GM23248 (cell line): ENCODE results near the gene TSC22D1. TPM values are rescaled to one million over a fixed set of nuclear protein-coding genes. Genes with fewer than 3 reads are reported as not detected.
A peak's percentile ranks its signal among the peaks of the same experiment; 100 is the strongest.
"Not testable (repeated sequence)": the region's sequence is repeated elsewhere in the genome, so short reads cannot be mapped to it uniquely, and the experiment has no call there.

ENCODE experiments used
- DNase-seq: peaks from one replicate; pipeline ENCODE4 v3.0.0-alpha.2; 2015
- H2AFZ ChIP-seq: fragments of 200-600 bp; sonication (generic); 2 replicates; pipeline ENCODE4 v1.6.1; 2016; ENCODE audit warnings: antibody characterized with exemption
- H3F3A ChIP-seq: fragments of 200-600 bp; sonication (generic); 2 replicates; pipeline ENCODE4 v1.6.1; 2016; ENCODE audit warnings: mild to moderate bottlenecking, antibody characterized with exemption, mixed run types; ENCODE audit not compliant: insufficient read depth
- H3K27ac ChIP-seq: fragments of 200-600 bp; sonication (generic); 2 replicates; pipeline ENCODE4 v1.5.1; 2016; ENCODE audit warnings: mild to moderate bottlenecking
- H3K27me3 ChIP-seq: fragments of 200-600 bp; sonication (generic); replicated peaks from 2 replicates; pipeline ENCODE4 v1.6.1; 2016; ENCODE audit warnings: mild to moderate bottlenecking; ENCODE audit not compliant: insufficient read depth
- H3K36me3 ChIP-seq: fragments of 200-600 bp; sonication (generic); 2 replicates; pipeline ENCODE4 v1.6.1; 2016; ENCODE audit warnings: low read depth, mild to moderate bottlenecking
- H3K4me1 ChIP-seq: fragments of 200-600 bp; sonication (generic); 2 replicates; pipeline ENCODE4 v1.6.1; 2016; ENCODE audit warnings: mild to moderate bottlenecking; ENCODE audit not compliant: insufficient read depth
- H3K4me2 ChIP-seq: fragments of 200-600 bp; sonication (generic); one replicate; pipeline ENCODE4 v1.6.1; 2016; ENCODE audit warnings: mild to moderate bottlenecking; ENCODE audit not compliant: unreplicated experiment
- H3K4me3 ChIP-seq: fragments of 200-600 bp; sonication (generic); 2 replicates; pipeline ENCODE4 v1.5.1; 2016; ENCODE audit warnings: mild to moderate bottlenecking
- H3K79me2 ChIP-seq: fragments of 200-600 bp; sonication (generic); 2 replicates; pipeline ENCODE4 v1.6.1; 2016; ENCODE audit warnings: mild to moderate bottlenecking; ENCODE audit not compliant: insufficient read depth
- H3K9ac ChIP-seq: fragments of 200-600 bp; sonication (generic); 2 replicates; pipeline ENCODE4 v1.6.1; 2016; ENCODE audit warnings: mild to moderate bottlenecking
- H3K9me2 ChIP-seq: fragments of 200-600 bp; sonication (generic); 2 replicates; pipeline ENCODE4 v1.6.1; 2016; ENCODE audit warnings: mixed run types, mild to moderate bottlenecking, moderate library complexity; ENCODE audit not compliant: insufficient read depth
- H3K9me3 ChIP-seq: fragments of 200-600 bp; sonication (generic); one replicate; pipeline ENCODE4 v1.6.1; 2017; ENCODE audit warnings: low read depth
- H4K20me1 ChIP-seq: fragments of 200-600 bp; sonication (generic); 2 replicates; pipeline ENCODE4 v1.6.0; 2016; ENCODE audit not compliant: insufficient read depth
- EZH2 ChIP-seq: fragments of 200-600 bp; sonication (generic); IDR thresholded peaks from 2 replicates; pipeline ENCODE4 v1.6.1; 2018; ENCODE audit warnings: antibody characterized with exemption, mild to moderate bottlenecking; ENCODE audit not compliant: insufficient read depth, poor library complexity, severe bottlenecking
- EZH2phosphoT487 ChIP-seq: fragments of 200-600 bp; sonication (generic); IDR thresholded peaks from 2 replicates; pipeline ENCODE4 v1.6.1; 2018; ENCODE audit warnings: antibody characterized with exemption, moderate library complexity, mild to moderate bottlenecking, low read depth; ENCODE audit not compliant: insufficient read depth
- WGBS, 2 experiments: methylation state at CpG; one replicate each; pipeline ENCODE4 v1.1.6; 2015 to 2017; ENCODE audit warnings: low lambda C conversion rate in 2 of 2, low coverage in 1 of 2; ENCODE audit errors: missing lambda C conversion rate in 2 of 2; 5-methylcytosine and 5-hydroxymethylcytosine counted together
- in situ Hi-C: fragments of 300-500 bp; cut with MboI; formaldehyde crosslinking; loops from 2 replicates; pipeline ENCODE4 v1.15.0; 2020
- polyA plus RNA-seq: library from polyadenylated mRNA; unstranded; fragments of >200 nt; fragmentation: Nextera tagmentation; extraction: Ambion mirVana; gene quantifications from 2 replicates; pipeline ENCODE4 v1.2.1, GENCODE V29; 2016
- total RNA-seq: library from RNA; depleted of rRNA; stranded (reverse); fragments of >200 nt; shearing (Covaris generic); gene quantifications from 2 replicates; pipeline ENCODE4 v1.2.3, GENCODE V29; 2014

Gene TSC22D1
- total and polyA plus RNA-seq, 2 experiments from 2014 or later, result 31.3 to 60.6 TPM

DNA sequence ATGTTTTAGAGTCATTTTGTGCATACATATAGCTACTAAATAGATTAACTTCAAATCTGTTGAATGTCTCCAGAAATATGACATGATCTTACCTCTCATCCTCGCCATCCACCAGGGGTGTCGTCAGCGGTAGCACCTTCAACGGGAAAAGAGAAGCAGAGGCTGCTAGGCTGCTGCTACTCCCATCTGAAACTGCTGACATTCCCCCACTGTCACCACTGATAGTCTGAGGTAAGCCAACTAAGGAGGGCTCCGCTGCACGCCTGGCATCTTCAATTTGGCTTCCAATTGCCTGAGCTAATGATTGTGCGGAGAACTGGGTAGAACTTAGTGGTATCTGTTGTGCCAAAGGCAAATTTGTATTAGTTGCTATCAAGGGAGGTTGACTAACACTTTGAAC is 3.1 kb downstream of the TSC22D1 start:
- Histone ChIP-seq H3K4me1 (peaks cover 54% of the 10 kb centered on the region), H2AFZ (no peak overlapping the region), H3K27me3 (no peaks in the 10 kb centered on the region), H3K36me3 (no peaks in the 10 kb centered on the region; the same call in 1 of the 2 replicates), H3K4me2 (peak overlapping the region; percentile 82), H4K20me1 (no peaks in the 10 kb centered on the region), H3K27ac (no peak overlapping the region), H3K79me2 (peaks cover 82% of the 10 kb centered on the region), H3K9me3 (no peaks in the 10 kb centered on the region), H3F3A (peaks cover 9% of the 10 kb centered on the region), H3K4me3 (peak overlapping the region; percentile 82), H3K9ac (no peak overlapping the region), H3K9me2 (no peaks in the 10 kb centered on the region)
- no peak for TF ChIP-seq EZH2
- in situ Hi-C loops, result no loop called here
- DNase-seq, result peak; percentile 5
- 70 to 75% methylated on average over 7 of the region's 7 CpGs for WGBS, 2 experiments

DNA sequence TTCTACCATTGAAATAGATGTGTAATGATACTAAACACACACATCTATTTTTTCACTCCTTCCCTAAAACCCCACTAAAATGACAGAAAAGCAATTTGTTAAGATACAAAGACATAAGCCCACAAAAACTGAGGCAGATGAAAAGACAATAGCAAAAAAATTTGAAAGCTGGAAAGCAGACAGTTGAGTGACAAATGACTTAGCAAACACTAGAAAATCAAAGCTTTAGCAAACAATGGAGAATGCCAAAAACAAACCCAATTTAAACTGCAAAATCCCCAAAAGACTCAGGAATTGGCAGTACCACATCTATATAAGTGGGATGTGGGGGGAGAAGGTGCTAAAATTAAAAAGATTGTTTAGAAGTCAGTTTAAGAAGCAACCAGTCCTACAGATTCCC is 9.5 kb downstream of the TSC22D1 start:
- Histone ChIP-seq H3K4me2 (peak overlapping the region; percentile 67), H3K4me3 (0 out of 2 replicates have a peak overlapping the region, but pooled peaks have one; percentile 4), H4K20me1 (0 out of 2 replicates have a peak, but pooled peaks cover 13% of the 10 kb centered on the region), H3K79me2 (peaks cover 100% of the 10 kb centered on the region), H3K9me2 (no peaks in the 10 kb centered on the region), H3K9ac (no peak overlapping the region), H3K9me3 (no peaks in the 10 kb centered on the region), H3K27ac (no peak overlapping the region), H2AFZ (no peak overlapping the region), H3F3A (0 out of 2 replicates have a peak, but pooled peaks cover 3% of the 10 kb centered on the region), H3K4me1 (peaks cover 36% of the 10 kb centered on the region), H3K36me3 (no peaks in the 10 kb centered on the region), H3K27me3 (no peaks in the 10 kb centered on the region)
- no peak for DNase-seq
- TF ChIP-seq EZH2phosphoT487, result no peak
- TF ChIP-seq EZH2, result no peak
- in situ Hi-C loops, result loop anchor here (10.0 kb wide), 1 partner anchor 58 kb away; no protein-coding TSS in a partner anchor

DNA sequence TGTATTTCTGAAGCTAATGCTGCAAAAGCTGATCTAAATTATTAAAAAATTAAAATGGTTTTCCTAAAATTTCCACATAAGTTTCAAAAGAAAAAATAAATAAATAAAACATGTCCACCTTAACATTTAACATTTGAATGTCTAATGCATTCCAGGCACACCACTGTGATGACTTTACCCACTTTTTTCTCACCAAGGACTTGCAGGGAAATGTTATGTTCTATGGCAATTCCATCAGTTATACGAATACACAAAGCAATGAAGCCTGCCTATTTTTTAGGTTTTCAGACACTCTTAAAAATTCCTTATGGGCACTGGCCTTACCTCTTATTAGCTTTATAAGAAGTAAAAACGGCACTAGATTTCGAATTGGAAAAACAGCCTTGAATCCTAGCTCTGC is 10.2 kb downstream of the TSC22D1 start:
- no peaks in the 10 kb centered on the region for H3K36me3 ChIP-seq
- H3K4me1 ChIP-seq, result peaks cover 29% of the 10 kb centered on the region
- no peak overlapping the region; the same call in 1 of the 2 replicates for H3K27ac ChIP-seq
- DNase-seq, result peak; percentile 30
- in situ Hi-C loops, result loop anchor here (10.0 kb wide), 1 partner anchor 59 kb away; no protein-coding TSS in a partner anchor
- peak overlapping the region; percentile 4; the same call in 1 of the 2 replicates for H3K4me3 ChIP-seq
- 69 to 71% methylated on average over 3 of the region's 3 CpGs for WGBS, 2 experiments
- H4K20me1 ChIP-seq, result 0 out of 2 replicates have a peak, but pooled peaks cover 13% of the 10 kb centered on the region
- no peak overlapping the region for H2AFZ ChIP-seq
- H3K9me2 ChIP-seq, result no peaks in the 10 kb centered on the region
- no peaks in the 10 kb centered on the region for H3K9me3 ChIP-seq
- H3K4me2 ChIP-seq, result peak overlapping the region; percentile 67
- no peaks in the 10 kb centered on the region for H3K27me3 ChIP-seq
- 0 out of 2 replicates have a peak, but pooled peaks cover 3% of the 10 kb centered on the region for H3F3A ChIP-seq
- peaks cover 100% of the 10 kb centered on the region for H3K79me2 ChIP-seq
- TF ChIP-seq EZH2phosphoT487 (no peak), EZH2 (no peak)
- H3K9ac ChIP-seq, result no peak overlapping the region

DNA sequence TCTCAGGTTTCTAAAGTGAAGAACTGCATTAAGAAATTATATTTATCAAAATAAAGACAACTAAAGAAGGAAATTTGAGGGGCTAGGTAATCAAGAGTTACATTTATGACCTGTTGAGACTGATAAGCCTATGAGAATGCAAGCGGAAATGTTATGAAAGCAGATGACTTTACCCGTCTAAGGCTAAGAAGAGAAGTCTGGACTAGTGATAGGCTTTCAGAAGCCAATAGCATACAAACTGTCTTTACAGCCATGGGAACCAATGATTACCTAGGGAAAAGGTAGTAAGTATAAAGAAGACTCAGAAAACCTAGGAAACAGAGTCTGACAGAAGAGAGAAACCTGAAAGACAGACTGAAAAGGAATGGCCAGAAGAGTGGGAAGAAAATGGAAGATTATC is 11.2 kb downstream of the TSC22D1 start:
- 0 out of 2 replicates have a peak, but pooled peaks cover 13% of the 10 kb centered on the region for H4K20me1 ChIP-seq
- H3K9me3 ChIP-seq, result no peaks in the 10 kb centered on the region
- TF ChIP-seq EZH2phosphoT487 (no peak), EZH2 (no peak)
- H3K4me1 ChIP-seq, result peaks cover 20% of the 10 kb centered on the region
- no peak for DNase-seq
- in situ Hi-C loops, result loop anchor here (10.0 kb wide), 1 partner anchor 60 kb away; no protein-coding TSS in a partner anchor
- H3K27ac ChIP-seq, result no peak overlapping the region
- no peak overlapping the region for H2AFZ ChIP-seq
- WGBS, 2 experiments, result 83 to 91% methylated on average over 2 of the region's 2 CpGs
- no peak overlapping the region for H3K4me2 ChIP-seq
- H3F3A ChIP-seq, result 0 out of 2 replicates have a peak, but pooled peaks cover 3% of the 10 kb centered on the region
- peaks cover 100% of the 10 kb centered on the region for H3K79me2 ChIP-seq
- no peaks in the 10 kb centered on the region for H3K9me2 ChIP-seq
- no peak overlapping the region for H3K4me3 ChIP-seq
- no peaks in the 10 kb centered on the region for H3K27me3 ChIP-seq
- no peak overlapping the region for H3K9ac ChIP-seq
- no peaks in the 10 kb centered on the region for H3K36me3 ChIP-seq

DNA sequence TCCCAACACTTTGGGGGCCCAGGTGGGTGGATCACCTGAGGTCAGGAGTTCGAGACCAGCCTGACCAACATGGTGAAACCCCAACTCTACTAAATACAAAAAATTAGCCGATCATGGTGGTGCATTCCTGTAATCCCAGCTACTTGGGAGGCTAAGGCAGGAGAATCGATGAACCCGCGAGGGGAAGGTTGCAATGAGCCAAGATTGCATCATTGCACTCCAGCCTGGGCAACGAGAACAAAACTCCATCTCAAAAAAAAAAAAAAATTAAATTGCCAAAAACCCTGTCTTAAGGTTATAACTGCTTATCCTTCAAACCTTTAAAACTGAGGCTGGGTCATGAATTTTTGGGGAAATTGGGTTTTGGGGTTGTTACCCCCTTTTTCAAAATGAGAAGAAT is 13.3 kb downstream of the TSC22D1 start:
- H3K4me3 ChIP-seq, H3F3A ChIP-seq, H3K4me2 ChIP-seq, H2AFZ ChIP-seq, H3K36me3 ChIP-seq, H3K9me3 ChIP-seq, H3K27me3 ChIP-seq, H3K9ac ChIP-seq, H3K9me2 ChIP-seq, H3K27ac ChIP-seq, DNase-seq: not testable (repeated sequence)
- in situ Hi-C loops, result loop anchor here (10.0 kb wide), 1 partner anchor 62 kb away; no protein-coding TSS in a partner anchor
- WGBS, 2 experiments, result 83 to 89% methylated on average over 6 of the region's 6 CpGs
- Histone ChIP-seq H4K20me1 (0 out of 2 replicates have a peak, but pooled peaks cover 13% of the 10 kb centered on the region), H3K4me1 (peaks cover 20% of the 10 kb centered on the region), H3K79me2 (peaks cover 100% of the 10 kb centered on the region)
